ENCODE data around the gene FAM110D.

FAM110D gene

GRCh38 chr1:26162220-26162709 lies 3.4 kb downstream of the FAM110D start:
- DNase-seq (ENCODE audit: low read depth in 2 of 2), result no peak

- no peak for DNase-seq (ENCODE audit: low read depth in 2 of 2)
These were observed 4.8 kb downstream of the FAM110D start for GRCh38 chr1:26163684-26164035.

GRCh38 chr1:26164036-26164860 lies 5.4 kb downstream of the FAM110D start:
- peak in 1 of 2 donors; percentile 42 for DNase-seq (ENCODE audit: low read depth in 2 of 2)

GRCh38 chr1:26164861-26165842 lies 6.3 kb downstream of the FAM110D start:
- DNase-seq (ENCODE audit: low read depth in 2 of 2), result no peak

- no peak for DNase-seq (ENCODE audit: low read depth in 2 of 2)
These were observed 7.9 kb downstream of the FAM110D start for GRCh38 chr1:26166719-26167281.

GRCh38 chr1:26168410-26169197 lies 9.7 kb downstream of the FAM110D start, which contains the start of gene C1orf232:
C1orf232 (minus strand) TSS chr1:26168963; CDS start chr1:26168499, 464 bp downstream.
- no peak for DNase-seq (ENCODE audit: low read depth in 2 of 2)

- no peak for DNase-seq (ENCODE audit: low read depth in 2 of 2)
These were observed 10.3 kb downstream of the FAM110D start for GRCh38 chr1:26169198-26169554.

- peak; percentile 60 to 75 for DNase-seq (ENCODE audit: low read depth in 2 of 2)
These were observed 11.0 kb downstream of the FAM110D start, which contains the start of gene ZNF593 for GRCh38 chr1:26169669-26170471. ZNF593 (plus strand) TSS chr1:26169908; CDS start chr1:26169984, 76 bp downstream.

GRCh38 chr1:26170472-26170821 lies 11.6 kb downstream of the FAM110D start:
- no peak for DNase-seq (ENCODE audit: low read depth in 2 of 2)

GRCh38 chr1:26171084-26172072 lies 12.5 kb downstream of the FAM110D start, which contains the start of gene ZNF593OS:
ZNF593OS (minus strand) TSS chr1:26171832; CDS start chr1:26171661, 171 bp downstream.
- DNase-seq (ENCODE audit: low read depth in 2 of 2), result no peak

GRCh38 chr1:26175346-26175745 lies 16.5 kb downstream of the FAM110D start:
- no peak for DNase-seq (ENCODE audit: low read depth in 2 of 2)

GRCh38 chr1:26177182-26177684 lies 18.4 kb downstream of the FAM110D start, which contains the start of gene CNKSR1:
CNKSR1 (plus strand) TSS chr1:26177491; CDS start chr1:26177548, 57 bp downstream.
- DNase-seq (ENCODE audit: low read depth in 2 of 2), result no peak

- DNase-seq (ENCODE audit: low read depth in 2 of 2), result no peak
These were observed 21.2 kb downstream of the FAM110D start for GRCh38 chr1:26180010-26180506.

- no peak for DNase-seq (ENCODE audit: low read depth in 2 of 2)
These were observed 22.9 kb downstream of the FAM110D start for GRCh38 chr1:26181586-26182382.

GRCh38 chr1:26182383-26182696 lies 23.5 kb downstream of the FAM110D start:
- no peak for DNase-seq (ENCODE audit: low read depth in 2 of 2)

GRCh38 chr1:26184086-26184485 lies 25.2 kb downstream of the FAM110D start:
- no peak for DNase-seq (ENCODE audit: low read depth in 2 of 2)

- no peak for DNase-seq (ENCODE audit: low read depth in 2 of 2)
These were observed 26.0 kb downstream of the FAM110D start for GRCh38 chr1:26184883-26185282.

GRCh38 chr1:26187882-26188281 lies 29.0 kb downstream of the FAM110D start:
- DNase-seq (ENCODE audit: low read depth in 2 of 2), result no peak

All from stimulated activated CD4-positive, alpha-beta T cell treated with anti-CD3 and anti-CD28 coated beads, Interleukin-1b, Interleukin-23, amount 100 ng/mL, for 1 hour (primary cell).